HG02763 (cell line): ENCODE results near the gene EFNA2.

Experiments used
- ATAC-seq: cut with Tn5 transposase; IDR thresholded peaks from one replicate; pipeline ENCODE4 v1.9.1; 2021; ENCODE audit warnings: mild to moderate bottlenecking, moderate library complexity; ENCODE audit not compliant: unreplicated experiment

EFNA2 gene

DNA sequence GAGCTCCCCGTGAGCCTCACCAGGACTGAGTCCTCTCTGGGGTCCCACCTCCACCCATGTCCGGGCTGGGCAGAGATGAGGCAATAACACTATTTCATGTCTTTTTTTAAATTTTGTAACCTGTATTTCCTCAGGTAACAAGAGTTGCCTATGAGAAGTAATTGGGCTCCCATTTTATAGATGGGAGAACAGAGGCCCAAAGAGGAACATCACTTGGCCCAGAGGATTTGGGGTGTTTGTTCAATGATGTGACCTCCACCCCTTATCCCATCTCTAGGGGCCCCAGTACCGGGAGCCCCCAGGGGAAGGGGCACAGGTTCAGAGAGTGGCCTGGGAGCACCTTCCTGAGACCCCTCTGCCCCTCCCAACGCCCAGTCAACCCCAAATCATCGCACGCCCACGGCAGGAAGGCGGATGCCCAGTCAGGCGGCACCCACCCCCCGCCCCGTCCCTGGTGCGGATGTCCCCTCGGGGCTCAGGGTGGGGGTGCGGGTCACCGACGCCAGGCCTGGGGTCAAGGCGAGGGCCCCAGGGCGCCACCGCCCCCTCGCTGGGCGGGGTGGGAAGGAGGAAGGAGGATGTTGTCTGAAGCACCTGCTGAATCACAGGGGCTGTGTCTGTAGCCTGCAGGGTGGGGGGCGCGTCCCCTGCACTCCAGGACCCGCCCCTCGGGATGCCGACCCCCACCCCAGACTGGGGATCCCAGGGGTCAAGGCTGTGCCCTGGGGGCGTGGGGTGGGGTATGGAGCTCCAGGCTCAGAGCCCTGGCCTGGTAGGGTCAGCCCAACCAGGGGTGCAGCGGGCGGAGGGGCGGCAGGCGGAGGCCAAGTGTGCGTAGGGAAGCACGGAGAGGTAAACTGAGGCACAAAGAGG, 25.6 kb upstream of the EFNA2 start:
- peak; percentile 5 for ATAC-seq

DNA sequence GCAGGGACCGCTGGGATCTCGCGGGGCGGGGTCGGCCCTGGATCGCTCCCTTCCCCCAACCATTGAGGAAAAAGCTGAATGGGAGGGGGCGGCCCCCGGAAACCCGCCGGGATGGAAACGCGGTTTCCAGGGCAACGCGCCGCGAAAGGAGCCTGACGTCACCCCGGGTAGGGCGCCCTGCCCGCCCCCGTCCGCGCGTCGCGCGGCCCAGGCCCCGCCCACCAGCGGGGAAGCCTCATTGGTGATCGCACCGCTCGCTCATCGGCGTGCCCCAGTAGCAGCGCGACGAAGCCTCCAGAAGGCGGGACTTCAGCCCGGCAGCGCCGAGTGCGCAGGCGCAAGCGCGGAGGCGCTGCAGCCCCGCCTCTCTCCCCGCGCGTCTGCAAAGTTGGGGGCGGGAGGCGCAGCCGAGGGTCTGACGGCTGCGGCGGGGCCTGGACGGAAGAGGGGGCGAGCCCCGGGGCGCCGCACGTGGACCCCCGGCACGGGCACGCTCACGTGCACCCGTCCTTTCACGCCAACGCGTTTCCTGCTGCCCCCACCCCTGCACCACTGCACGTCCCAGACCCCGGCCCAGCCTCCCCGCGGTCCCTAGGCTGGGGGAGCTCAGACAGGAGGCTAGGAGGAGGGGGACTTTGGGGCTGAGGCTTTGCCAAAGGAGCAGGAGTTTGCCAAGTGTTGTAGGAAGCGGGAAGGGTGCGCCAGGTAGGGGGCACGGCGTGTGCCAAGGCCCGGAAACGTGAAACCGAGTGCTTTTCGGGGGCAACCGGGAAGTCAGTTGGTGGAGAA, 24.7 kb upstream of the EFNA2 start:
- peak; percentile 72 for ATAC-seq

DNA sequence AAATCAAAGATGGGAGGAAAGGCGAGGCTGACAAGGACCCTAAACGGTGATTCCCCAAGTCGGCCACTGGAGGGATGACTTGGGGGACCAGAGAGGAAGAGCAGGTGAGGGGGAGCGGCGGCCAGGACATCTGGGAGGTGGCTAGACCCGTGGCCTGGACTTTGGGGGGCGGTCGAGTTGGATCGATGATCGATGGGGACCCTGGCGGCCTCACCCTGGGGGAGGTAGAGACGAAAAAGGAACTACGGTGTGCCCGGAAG, 24.2 kb upstream of the EFNA2 start:
- ATAC-seq = no peak

DNA sequence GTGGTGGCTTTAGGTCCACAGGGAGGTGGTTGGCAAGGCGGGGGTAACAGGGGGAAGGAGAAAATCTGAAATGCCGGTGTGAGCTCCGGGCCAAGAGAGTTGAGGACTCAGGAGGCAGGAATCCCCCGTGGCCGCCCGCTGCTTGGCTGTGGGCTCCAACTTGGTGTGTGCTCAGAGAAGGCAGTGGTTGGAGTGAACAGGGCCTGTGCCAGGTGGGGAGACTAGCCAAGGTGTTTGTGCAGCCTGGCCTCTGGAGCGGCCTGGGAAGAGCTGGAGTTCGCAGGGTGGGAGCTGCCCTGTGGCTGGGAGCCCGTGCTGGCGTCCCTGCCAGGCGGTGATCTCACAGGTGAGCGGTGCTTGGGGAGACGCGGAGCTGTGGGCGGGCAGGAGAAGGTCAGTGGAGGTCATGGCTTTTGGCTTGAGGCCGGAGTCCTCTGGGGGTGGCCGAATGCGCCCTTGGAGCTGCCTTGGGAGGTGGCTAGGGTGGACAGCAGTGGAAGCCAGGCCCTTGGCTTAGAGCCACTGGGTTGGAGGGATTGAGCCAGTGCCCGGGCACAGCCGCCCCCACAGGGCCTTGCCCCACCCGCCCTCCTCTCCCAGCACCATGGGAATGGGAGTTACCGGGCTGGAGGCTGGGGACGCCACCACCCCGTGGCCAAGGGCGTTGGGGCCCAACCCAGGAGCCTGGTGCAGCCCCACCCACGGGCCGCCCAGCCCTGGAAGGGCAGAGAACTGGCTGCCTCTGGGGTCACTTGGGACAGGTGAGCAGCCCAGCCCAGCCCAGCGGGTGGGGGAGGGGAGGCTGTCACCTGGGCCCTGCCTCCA, 23.7 kb upstream of the EFNA2 start:
- ATAC-seq = no peak

DNA sequence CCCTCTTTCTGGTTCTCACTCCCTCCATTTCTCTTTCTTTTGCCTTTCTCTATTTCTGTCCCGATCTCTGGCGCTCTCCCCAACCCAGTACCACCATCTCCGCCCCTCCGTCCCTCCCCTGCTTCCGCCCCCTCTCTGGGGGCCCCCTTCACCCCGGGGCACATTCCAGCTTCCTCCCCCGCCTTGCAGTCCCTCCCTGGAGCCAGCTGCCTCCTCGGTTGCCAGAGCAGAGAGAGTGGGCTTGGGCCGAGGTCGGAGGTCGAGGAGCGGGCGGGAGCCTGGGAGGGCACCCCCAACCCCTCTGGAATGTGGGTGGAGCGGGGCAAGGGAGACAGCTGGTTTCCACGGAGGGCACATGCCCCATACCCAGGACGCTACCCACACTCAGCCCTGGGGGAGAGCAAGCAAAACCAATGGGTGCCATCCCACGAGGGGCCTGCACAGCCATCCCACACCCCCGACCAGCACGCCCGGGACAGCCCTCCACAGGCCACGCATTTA, 23.0 kb upstream of the EFNA2 start:
- no peak for ATAC-seq

DNA sequence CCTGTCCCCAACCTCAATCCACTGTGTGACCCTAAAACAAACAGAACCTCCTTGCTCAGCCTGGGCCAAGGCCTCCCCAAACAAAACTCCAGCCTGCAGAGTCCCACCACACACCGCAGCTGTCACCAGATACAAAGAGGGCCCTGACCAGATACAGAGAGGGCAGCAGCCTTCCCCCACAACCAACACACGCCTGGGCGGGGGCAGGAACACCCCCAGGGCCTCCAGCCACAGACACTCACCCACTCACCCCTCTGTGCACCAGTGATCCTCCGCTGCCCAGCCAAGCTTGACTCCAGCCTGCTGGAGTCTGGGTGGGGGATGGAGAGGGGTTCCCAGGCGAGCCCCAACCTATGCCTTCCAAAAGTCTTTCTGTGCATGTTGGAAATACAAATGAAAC, 22.5 kb upstream of the EFNA2 start:
- no peak for ATAC-seq

DNA sequence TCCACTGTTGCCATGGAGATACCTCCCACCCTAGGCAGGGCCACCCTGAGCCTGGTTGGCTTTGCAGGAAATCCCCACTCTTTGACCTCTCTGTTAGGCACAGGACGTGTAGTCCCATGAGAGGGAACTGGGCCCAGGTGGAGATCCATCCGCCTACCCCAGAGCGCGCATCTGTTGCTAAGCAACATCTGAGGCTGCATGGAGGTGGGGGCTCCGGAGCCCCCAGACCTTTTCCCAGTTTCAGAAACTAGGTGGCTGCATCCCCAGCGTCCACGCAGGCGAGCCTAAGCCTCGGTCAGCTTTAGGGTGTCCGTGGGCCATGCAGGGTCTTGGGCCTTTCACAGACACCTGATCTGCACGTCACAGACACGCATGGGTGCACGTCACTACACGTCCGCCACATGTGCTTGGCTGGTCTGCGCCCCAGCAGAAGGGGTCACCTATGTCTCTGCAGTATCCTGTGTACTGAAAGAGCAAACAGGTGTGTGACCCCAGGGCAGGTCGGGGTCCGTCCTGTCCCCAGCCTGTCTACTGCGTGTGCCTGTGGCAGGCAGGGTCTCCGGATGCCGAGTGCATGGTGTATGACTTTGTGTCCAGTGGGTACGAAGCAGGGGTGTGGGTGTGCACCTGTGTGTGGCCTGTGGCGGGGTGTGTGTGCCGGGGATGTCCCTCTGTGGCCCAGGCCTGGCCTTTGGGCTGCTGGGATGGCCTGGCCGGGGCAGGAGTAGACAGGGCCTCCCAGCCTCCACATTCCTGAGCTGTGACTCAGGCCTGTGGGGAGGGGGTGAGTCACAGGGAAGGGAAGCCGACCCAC, 20.7 kb upstream of the EFNA2 start:
- ATAC-seq = no peak

DNA sequence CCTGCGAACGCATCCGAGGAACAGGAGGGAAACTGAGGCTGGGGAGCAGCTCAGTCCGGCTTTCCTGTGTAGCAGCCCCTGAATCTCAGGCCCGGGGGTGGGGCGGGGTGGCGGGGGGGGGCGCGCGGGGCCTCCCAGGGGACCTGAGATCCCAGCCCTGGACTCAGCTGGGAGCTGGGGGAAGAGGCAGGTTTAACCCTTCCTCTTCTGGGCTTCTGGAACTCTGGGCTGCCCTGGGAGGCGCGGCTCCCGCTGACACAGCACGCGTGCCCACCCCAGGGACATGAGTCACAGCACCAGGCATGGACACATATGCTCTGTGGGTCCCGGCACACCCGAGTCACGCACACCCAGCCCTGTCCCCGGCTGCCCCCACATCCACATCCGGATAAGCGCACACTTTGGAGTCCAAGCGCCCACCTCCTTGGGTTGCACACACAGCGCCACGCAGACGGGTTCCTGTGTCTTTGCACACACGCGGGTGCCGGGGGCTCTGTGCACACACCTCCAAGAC, 20.0 kb upstream of the EFNA2 start:
- no peak for ATAC-seq

DNA sequence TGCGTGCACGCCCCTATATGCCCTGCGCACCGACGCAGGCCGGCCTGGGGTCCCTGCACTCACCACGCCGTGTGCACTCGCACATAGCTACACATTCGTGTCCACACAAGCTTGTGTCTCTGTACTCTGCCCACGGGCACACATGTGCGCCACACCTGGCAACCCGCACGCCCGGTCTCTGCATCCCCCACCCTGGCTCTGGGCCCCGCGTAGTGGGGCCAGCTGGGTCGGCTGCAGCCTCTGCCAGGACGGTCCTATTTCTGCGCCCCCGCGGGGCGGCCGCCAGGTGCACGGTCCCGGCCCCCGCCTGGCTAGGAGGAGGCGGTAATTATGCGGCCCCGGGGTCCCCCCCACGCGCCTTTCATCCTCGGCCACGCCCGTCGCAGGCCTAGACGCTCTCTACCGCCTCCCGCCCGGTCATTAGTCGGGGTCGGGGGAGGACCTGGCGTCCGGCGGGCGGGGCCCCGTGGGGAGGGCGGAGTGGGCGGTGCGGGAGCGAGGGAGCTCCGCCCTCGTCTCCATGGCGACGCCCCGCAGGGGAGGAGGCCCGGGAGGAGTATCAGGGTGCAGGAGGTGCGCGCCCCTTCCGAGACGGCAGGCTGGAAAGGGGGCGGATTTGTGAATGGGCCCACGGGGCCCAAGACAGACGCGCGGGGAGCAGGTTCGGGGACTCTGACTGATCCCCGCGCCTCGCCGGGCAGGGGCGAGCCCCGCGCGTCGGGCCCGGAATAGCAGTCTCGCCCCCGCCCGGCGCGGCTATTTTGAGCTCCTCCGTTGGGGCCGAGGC, 19.4 kb upstream of the EFNA2 start:
- ATAC-seq = peak; percentile 30

DNA sequence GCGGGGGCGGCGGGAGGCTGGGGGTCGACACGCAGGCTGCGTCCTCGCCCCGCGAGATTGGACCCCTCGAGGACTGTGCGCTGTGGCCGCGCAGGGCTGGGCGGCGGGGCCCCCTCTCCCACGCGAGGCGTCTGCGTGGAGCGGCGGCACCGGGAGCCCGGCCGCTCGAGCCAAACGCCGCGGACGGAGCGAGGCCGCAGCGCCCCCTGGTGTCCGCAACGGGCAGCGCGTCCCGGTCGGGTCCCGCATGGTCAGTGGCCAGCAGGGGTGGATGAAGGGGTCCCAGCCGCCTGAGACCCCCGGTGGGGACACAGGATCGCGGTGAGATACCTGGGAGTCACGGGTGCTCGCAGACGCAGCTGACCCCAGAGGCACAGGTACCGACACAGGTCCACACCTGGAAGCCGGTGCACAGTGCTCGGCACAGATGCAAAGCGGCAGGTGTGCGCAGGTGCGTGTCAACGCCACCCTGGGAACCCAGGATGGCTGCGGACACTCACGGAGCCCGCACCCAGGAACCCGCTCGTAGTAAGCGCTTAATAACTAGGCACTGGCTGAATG, 18.7 kb upstream of the EFNA2 start:
- peak; percentile 17 for ATAC-seq

DNA sequence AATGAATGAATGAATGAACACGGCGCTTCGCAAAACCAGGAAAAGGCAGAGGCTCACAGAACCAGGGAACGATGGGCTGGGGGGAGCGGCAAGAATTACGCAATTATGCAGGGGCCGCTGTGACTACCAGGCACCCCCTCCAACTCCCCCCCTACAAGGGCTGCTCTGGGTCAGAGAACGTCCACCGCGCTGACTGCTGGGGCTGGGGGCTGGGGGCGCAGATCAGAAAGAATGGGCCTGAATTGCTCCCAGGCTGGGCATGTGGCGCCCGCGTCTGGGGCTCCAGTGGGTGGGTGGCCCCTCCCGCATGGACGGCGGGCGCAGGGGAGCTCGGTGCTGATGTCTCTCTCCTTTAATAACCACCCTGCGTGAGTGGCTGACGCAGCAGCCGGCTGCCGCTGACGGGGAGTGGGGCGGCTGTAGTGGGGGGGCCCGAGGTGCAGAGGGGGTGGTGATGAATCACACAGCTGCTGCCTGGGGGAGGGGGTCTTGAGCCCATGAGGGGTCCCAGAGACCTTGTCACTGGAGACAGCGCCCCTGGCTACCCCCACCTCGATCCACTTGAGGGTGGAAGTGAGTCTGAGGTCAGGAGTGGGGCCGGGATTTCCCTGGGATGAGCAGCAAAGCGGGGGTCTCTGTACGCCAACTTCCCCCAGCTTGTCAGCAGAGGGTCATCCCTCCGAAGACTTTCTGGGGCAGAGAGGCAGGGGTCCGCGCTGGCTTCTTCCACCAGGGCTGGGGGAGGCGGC, 18.0 kb upstream of the EFNA2 start:
- ATAC-seq = no peak

DNA sequence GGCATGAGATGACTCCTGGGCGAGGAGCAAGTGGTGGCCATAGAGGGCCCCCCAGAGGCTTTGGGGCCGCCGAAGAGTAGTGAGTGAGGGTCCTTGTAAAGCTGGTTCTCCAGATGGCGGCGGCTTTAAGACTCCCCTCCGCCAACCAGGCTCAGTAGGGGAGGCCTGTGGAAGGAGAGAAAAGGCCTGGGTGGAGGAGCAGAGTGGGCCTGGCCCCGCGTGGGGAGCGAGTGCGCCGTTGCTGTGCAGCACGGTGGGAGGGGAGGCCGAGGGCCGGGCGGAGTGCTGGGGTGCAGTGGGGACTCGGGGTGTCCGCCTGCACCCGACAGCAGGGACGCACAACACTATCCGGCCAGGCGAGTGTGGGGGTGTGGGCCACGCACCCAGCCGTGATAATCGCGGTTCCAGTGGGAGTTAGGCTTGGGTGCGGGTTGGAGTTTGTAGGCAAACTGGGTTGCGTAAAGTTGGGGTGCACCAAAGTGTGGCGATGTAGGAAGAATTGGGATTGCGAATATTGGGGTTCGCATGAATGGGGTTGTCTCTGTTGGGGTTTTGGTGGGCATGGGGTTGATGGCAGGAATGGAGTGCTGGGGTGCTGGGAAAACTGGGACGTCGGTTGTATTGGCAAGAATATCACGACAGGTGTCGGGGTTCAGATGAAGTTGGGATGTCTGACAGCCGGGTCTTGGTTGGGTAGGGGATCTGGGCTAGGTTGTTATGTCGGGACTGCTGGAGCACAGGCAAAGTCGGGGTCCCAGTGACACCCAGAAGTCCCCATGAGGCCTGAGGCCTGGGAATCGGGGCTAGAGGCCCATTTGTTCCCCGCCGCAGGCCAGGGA, 17.2 kb upstream of the EFNA2 start:
- ATAC-seq = no peak

DNA sequence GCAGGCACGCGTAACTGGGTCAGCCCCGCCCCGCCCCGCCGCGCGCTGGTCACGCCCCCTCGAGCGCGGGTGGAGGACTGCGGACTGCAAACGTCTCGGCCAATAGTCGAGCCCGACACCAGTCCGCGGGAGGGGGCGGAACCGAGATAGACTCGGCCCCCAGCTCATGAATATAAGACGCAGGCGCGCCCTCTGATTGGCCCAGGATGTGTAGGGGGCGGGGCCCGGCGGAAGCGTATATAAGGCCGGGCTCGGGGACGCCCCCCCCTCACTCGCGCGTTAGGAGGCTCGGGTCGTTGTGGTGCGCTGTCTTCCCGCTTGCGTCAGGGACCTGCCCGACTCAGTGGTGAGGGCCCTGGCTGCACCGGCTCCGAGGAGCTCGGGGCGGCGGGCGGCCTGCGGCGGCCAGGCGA, 16.6 kb upstream of the EFNA2 start, which contains the start of gene CIRBP:
CIRBP (plus strand) TSS at position 268 of the 413 bp plus-strand sequence. CDS start 1,602 bp downstream, outside the sequence.
- ATAC-seq = peak; percentile 61

DNA sequence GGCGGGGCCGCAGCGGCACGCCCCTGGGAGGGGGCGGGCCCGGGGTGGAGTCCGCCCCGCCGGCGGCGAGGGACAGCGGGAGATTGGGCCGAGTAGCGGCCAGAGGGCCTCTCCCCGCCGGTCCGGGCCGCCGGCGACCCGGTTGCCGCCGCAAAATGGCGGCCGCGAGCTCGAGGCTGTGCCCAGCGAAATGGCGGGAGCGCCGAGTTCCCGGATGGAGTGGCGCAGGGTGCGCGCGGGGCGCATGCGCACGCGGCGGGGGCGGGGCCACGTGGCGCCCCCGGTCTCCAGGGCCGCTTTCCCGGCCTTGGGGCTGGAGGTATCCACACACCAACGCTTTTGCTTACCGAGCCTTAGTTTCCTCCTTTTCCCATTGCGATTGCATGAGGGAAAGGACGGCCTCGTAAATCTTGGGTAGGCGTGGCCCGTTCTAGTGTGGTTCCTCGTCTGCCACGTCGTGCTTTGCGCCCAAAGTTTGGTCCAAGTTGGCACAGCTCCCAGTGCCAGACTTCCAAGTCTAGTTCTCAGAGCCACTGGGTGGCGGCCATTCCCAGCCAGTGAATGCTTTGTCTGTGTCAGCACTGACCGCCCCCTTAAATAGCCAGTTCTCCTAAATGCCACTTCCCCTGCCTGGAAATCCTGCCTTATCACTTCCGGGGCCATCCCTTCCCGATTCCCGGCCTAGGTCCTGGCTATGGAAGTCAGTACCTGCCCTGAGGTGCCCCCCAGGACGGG, 16.0 kb upstream of the EFNA2 start:
- ATAC-seq = peak; percentile 29

DNA sequence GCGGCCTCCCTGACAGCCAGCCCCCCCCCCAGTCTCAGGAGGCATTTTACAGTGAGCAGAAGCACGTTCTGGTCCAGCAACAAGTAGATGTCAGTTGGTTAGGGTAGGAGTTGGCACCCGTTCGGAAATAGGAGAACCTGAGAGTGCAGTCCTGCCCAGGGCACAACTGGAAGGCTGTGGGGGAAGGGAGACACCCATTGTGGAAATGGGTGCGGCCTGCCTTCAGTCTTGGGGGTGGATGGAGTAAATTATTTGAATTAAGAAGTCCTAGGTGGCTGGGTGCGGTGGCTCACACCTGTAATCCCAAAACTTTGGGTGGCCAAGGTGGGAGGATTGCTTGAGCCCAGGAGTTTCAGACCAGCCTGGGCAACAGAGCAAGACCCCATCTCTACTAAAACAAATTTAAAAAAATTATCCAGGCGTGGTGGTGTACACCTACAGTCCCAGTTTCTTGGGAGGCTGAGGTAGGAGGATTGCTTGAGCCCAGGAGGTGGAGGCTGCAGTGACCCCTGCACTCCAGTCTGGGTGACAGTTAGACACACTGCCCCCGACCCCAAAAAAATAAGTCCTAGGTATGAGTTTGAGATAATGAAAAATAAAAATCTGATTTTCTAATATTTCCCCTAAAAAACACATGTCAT, 15.3 kb upstream of the EFNA2 start:
- ATAC-seq = no peak

DNA sequence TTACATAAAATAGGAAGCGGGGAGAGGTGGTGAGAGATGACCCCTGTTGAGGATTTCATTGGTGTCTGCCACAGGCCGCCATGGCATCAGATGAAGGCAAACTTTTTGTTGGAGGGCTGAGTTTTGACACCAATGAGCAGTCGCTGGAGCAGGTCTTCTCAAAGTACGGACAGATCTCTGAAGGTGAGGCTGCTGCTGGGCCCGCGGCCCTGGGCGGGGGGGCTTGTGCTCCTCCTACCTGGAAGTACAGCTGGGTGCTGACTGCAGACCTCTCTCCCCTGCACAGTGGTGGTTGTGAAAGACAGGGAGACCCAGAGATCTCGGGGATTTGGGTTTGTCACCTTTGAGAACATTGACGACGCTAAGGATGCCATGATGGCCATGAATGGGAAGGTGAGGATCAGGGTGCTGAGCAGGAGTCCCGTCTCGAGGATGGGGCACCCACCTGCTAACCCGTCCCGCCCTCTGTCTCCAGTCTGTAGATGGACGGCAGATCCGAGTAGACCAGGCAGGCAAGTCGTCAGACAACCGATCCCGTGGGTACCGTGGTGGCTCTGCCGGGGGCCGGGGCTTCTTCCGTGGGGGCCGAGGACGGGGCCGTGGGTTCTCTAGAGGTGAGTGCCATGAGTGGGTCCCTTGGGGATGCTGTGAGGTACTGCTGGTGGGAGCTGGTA, 14.7 kb upstream of the EFNA2 start:
- ATAC-seq = no peak
